Prostate gland (tissue), 2 donors: ENCODE results near the gene GNAS.

ENCODE experiments used
- CTCF ChIP-seq, 4 experiments: fragments of 200-600 bp in 2 of 4; fragments of 450-650 bp in 2 of 4; sonication (generic) in 2 of 4; IDR thresholded peaks; 1 replicate in 3 of 4; 2 replicates in 1 of 4; pipeline ENCODE4 v1.5.1; 2016 to 2019; ENCODE audit warnings: antibody characterized with exemption in 4 of 4, mild to moderate bottlenecking in 2 of 4, moderate library complexity in 2 of 4
- POLR2A ChIP-seq: fragments of 450-650 bp; IDR thresholded peaks from one replicate; pipeline ENCODE4 v1.6.1; 2016; ENCODE audit warnings: antibody characterized with exemption, mild to moderate bottlenecking
- POLR2AphosphoS5 ChIP-seq: sonication (generic); formaldehyde crosslinking; IDR thresholded peaks from one replicate; pipeline ENCODE4 v1.6.1; 2017; ENCODE audit warnings: antibody characterized with exemption

GRCh38 chr20:58889334-58889760 is 36.8 kb downstream of the GNAS start:
- TF ChIP-seq CTCF (IDR thresholded peaks at IDR 0.05) (no peak), POLR2A (no peak), POLR2AphosphoS5 (no peak)
